MM.1S (cell line): ENCODE results near the gene DEXI.

Experiments
- CTCF ChIP-seq: fragments of 300-600 bp; sonication (generic); IDR thresholded peaks from 2 replicates; pipeline ENCODE4 v1.5.1; 2016; ENCODE audit warnings: antibody characterized with exemption, low read length, mixed read lengths
- EZH2 ChIP-seq: fragments of 300-600 bp; sonication (generic); optimal IDR thresholded peaks from 2 replicates; pipeline ENCODE3; 2017; ENCODE audit warnings: low read depth, mild to moderate bottlenecking, antibody characterized with exemption, low read length, mixed read lengths
- EZH2phosphoT487 ChIP-seq: fragments of 300-600 bp; sonication (generic); IDR thresholded peaks from 2 replicates; pipeline ENCODE4 v1.6.1; 2018; ENCODE audit warnings: antibody characterized with exemption, low read length

- TF ChIP-seq CTCF, result no peak
- no peak for TF ChIP-seq EZH2phosphoT487
- TF ChIP-seq EZH2, result no peak
Measured at GRCh38 chr16:10880594-10881452, 61.4 kb downstream of the DEXI start.
